Natural killer cell (primary cell): ENCODE measurements around the gene SLC12A8. TPM values are rescaled to one million over a fixed set of nuclear protein-coding genes. Genes with fewer than 3 reads are reported as not detected.

Experiments used
- ATAC-seq, 3 donors: fragments of 150-1000 bp in 2 of 3; fragments of 200-7000 bp in 1 of 3; cut with Tn5 transposase; 1 replicate in 1 of 3; 2 replicates in 2 of 3; pipeline ENCODE4 v1.10.0; 2021; ENCODE audit warnings: mild to moderate bottlenecking in 2 of 3, moderate library complexity in 2 of 3
- DNase-seq, 2 donors: peaks; one replicate each; pipeline versions ENCODE4 v3.0.0 to v3.0.0-alpha.2; 2013 to 2021; ENCODE audit warnings: mixed read lengths in 1 of 2
- H3K27ac ChIP-seq: one replicate; pipeline ENCODE4 v1.5.1; 2013; ENCODE audit warnings: mild to moderate bottlenecking, low read length
- H3K27me3 ChIP-seq: one replicate; pipeline ENCODE4 v1.6.1; 2013; ENCODE audit warnings: low read length; ENCODE audit not compliant: control insufficient read depth, insufficient read depth
- H3K36me3 ChIP-seq: one replicate; pipeline ENCODE4 v1.6.1; 2013; ENCODE audit warnings: low read length; ENCODE audit not compliant: control insufficient read depth, insufficient read depth
- H3K4me1 ChIP-seq: one replicate; pipeline ENCODE4 v1.6.1; 2013; ENCODE audit warnings: low read length; ENCODE audit not compliant: control insufficient read depth, insufficient read depth
- H3K4me3 ChIP-seq: one replicate; pipeline ENCODE4 v1.5.1; 2013; ENCODE audit warnings: low read length
- H3K9me3 ChIP-seq: one replicate; pipeline ENCODE4 v1.6.1; 2013; ENCODE audit warnings: low read length; ENCODE audit not compliant: control insufficient read depth, insufficient read depth
- H3K27ac Mint-ChIP-seq, 2 donors: one replicate each; pipeline ENCODE4 v1.8.0; 2022; ENCODE audit warnings: mild to moderate bottlenecking in 2 of 2, mixed read lengths in 2 of 2, moderate library complexity in 1 of 2
- H3K27me3 Mint-ChIP-seq, 2 donors: one replicate each; pipeline ENCODE4 v1.8.0; 2022; ENCODE audit warnings: low read depth in 2 of 2, mixed read lengths in 2 of 2
- H3K36me3 Mint-ChIP-seq: one replicate; pipeline ENCODE4 v1.8.0; 2022; ENCODE audit warnings: mixed read lengths
- H3K4me1 Mint-ChIP-seq, 2 donors: one replicate each; pipeline ENCODE4 v1.8.0; 2022; ENCODE audit warnings: mixed read lengths in 2 of 2
- H3K4me3 Mint-ChIP-seq: one replicate; pipeline ENCODE4 v1.8.0; 2022; ENCODE audit warnings: mild to moderate bottlenecking, moderate library complexity, mixed read lengths
- H3K9me3 Mint-ChIP-seq, 2 donors: one replicate each; pipeline ENCODE4 v1.8.0; 2022; ENCODE audit warnings: mixed read lengths in 2 of 2
- CTCF ChIP-seq: fragments of 200-600 bp; IDR thresholded peaks from one replicate; pipeline ENCODE4 v1.8.0; 2022; ENCODE audit warnings: antibody characterized with exemption
- WGBS: methylation state at CpG from one replicate; pipeline ENCODE4 v1.1.7; 2013; ENCODE audit warnings: missing lambda C conversion rate; ENCODE audit not compliant: insufficient coverage; 5-methylcytosine and 5-hydroxymethylcytosine counted together
- intact Hi-C: fragments of 100-400 bp; cut with micrococcal nuclease; formaldehyde crosslinking; loops from one replicate; pipeline ENCODE4 v1.14.2; 2022
- total RNA-seq, 4 donors: library from RNA; stranded (reverse); fragments of 120-200 nt in 1 of 4; gene quantifications; one replicate each; pipeline versions ENCODE4 v1.2.3 to v1.2.4, GENCODE V29; 2013 to 2022

The SLC12A8 gene
- total RNA-seq, 3 donors from 2014 or later (not counting 1 experiment from before 2014, with no cell fraction given): 0.25 to 1.4 (median 0.61) TPM

DNA sequence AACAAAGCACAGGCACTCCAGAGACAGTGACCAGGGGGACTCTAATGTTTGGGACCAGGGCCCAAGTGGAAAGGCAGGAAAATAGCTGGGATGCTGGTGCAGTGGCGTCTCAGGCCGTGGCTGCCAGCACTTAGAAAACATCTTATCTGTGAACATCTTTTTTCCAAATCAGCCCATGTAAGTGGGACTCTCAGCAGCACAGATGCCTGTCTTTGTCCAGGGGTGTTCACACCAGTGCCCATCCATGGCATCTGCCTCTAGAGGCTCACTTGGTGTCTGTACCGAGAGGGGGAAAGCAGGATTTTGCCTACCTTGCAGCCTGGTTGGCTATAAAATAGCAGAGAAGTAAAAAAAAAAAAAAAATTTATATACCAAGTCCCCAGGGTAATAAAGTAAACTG lies 26.7 kb downstream of the SLC12A8 start:
- no peak for ATAC-seq
- Histone ChIP-seq H3K4me1 (no peaks in the 10 kb centered on the region), H3K27me3 (no peaks in the 10 kb centered on the region), H3K9me3 (no peaks in the 10 kb centered on the region), H3K36me3 (no peaks in the 10 kb centered on the region), H3K27ac (no peak overlapping the region), H3K4me3 (no peak overlapping the region)
- H3K36me3 Mint-ChIP-seq: no peaks in the 10 kb centered on the region
- no peak overlapping the region for H3K4me3 Mint-ChIP-seq
- intact Hi-C loops: no loop called here
- no peaks in the 10 kb centered on the region for H3K4me1 Mint-ChIP-seq
- 93% methylated on average over 2 of the region's 3 CpGs for WGBS
- no peak overlapping the region for H3K27ac Mint-ChIP-seq
- DNase-seq: no peak
- no peak for TF ChIP-seq CTCF
- H3K27me3 Mint-ChIP-seq: no peaks in the 10 kb centered on the region
- no peaks in the 10 kb centered on the region for H3K9me3 Mint-ChIP-seq

GRCh38 chr3:125179884-125180240 lies 32.7 kb downstream of the SLC12A8 start:
- Histone ChIP-seq H3K27me3 (no peaks in the 10 kb centered on the region), H3K9me3 (no peaks in the 10 kb centered on the region), H3K4me1 (no peaks in the 10 kb centered on the region), H3K36me3 (no peaks in the 10 kb centered on the region), H3K4me3 (no peak overlapping the region), H3K27ac (no peak overlapping the region)
- no peak for DNase-seq
- WGBS: 89% methylated on average over 1 of the region's 1 CpG
- H3K4me1 Mint-ChIP-seq: peaks cover 5 to 14% of the 10 kb centered on the region in 2 donors
- intact Hi-C loops: no loop called here
- TF ChIP-seq CTCF: no peak
- no peak for ATAC-seq
- no peaks in the 10 kb centered on the region for H3K27me3 Mint-ChIP-seq
- H3K4me3 Mint-ChIP-seq: no peak overlapping the region
- H3K9me3 Mint-ChIP-seq: no peaks in the 10 kb centered on the region
- H3K27ac Mint-ChIP-seq: no peak overlapping the region
- H3K36me3 Mint-ChIP-seq: no peaks in the 10 kb centered on the region

- Histone ChIP-seq H3K4me1 (no peaks in the 10 kb centered on the region), H3K27ac (no peak overlapping the region), H3K9me3 (no peaks in the 10 kb centered on the region), H3K27me3 (no peaks in the 10 kb centered on the region), H3K4me3 (no peak overlapping the region), H3K36me3 (no peaks in the 10 kb centered on the region)
- intact Hi-C loops: no loop called here
- Mint-ChIP-seq H3K27me3 (no peaks in the 10 kb centered on the region), H3K27ac (no peak overlapping the region), H3K4me3 (no peak overlapping the region), H3K36me3 (no peaks in the 10 kb centered on the region), H3K9me3 (no peaks in the 10 kb centered on the region), H3K4me1 (peaks cover 5 to 20% of the 10 kb centered on the region in 2 donors)
- ATAC-seq (no peak), DNase-seq (no peak)
- no peak for TF ChIP-seq CTCF
- 95% methylated on average over 1 of the region's 3 CpGs for WGBS
These were observed 33.2 kb downstream of the SLC12A8 start for GRCh38 chr3:125179143-125179883.

DNA sequence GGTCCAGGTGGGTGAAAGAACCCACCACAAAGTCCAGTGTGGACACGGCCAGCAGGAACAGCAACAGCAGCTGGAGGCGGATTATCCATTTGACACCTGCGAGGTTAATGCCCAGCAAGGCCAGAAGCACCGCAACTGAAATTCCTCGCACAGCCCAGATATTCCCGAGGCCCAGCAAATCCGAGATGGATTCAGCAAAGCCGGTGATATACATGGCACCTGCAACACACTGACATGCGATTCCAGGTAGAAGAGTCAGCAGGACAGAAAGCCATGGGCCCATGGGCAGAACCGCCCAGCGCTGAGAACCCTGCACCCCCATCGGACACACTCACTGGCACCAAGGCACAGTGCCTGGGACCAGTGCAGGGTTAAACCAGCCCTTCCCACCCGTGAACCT lies 34.8 kb downstream of the SLC12A8 start:
- no peaks in the 10 kb centered on the region for H3K27me3 ChIP-seq
- Mint-ChIP-seq H3K4me1 (peaks cover 5 to 20% of the 10 kb centered on the region in 2 donors), H3K36me3 (no peaks in the 10 kb centered on the region), H3K9me3 (peaks cover 2 to 4% of the 10 kb centered on the region in 2 donors), H3K27ac (no peak overlapping the region), H3K27me3 (peaks cover 0 to 9% of the 10 kb centered on the region in 2 donors), H3K4me3 (no peak overlapping the region)
- no peaks in the 10 kb centered on the region for H3K9me3 ChIP-seq
- no peak overlapping the region for H3K4me3 ChIP-seq
- H3K4me1 ChIP-seq: no peaks in the 10 kb centered on the region
- DNase-seq: no peak
- intact Hi-C loops: no loop called here
- no peak for ATAC-seq
- no peak for TF ChIP-seq CTCF
- H3K36me3 ChIP-seq: no peaks in the 10 kb centered on the region
- H3K27ac ChIP-seq: no peak overlapping the region
- WGBS: 92% methylated on average over 13 of the region's 13 CpGs
